ENCODE results near the gene ZNF280C.

ZNF280C gene

GRCh38 chrX:130184168-130184567 lies 84.5 kb downstream of the ZNF280C start:
- Mint-ChIP-seq H3K27ac (peak overlapping the region in 1 of 2 donors; percentile 49), H3K4me3 (peak overlapping the region in 1 of 2 donors; percentile 15), H3K9me3 (no peaks in the 10 kb centered on the region), H3K36me3 (ENCODE audit: insufficient read depth) (peaks cover 4% of the 10 kb centered on the region), H3K27me3 (no peaks in the 10 kb centered on the region), H3K4me1 (ENCODE audit: low read depth in 2 of 2) (peaks cover 7 to 10% of the 10 kb centered on the region in 2 donors)
- no peak for DNase-seq
- no peak for ATAC-seq (replicated peaks)

- Mint-ChIP-seq H3K4me1 (ENCODE audit: low read depth in 2 of 2) (peaks cover 18 to 32% of the 10 kb centered on the region in 2 donors), H3K27ac (peak overlapping the region in 1 of 2 donors; percentile 88), H3K27me3 (no peaks in the 10 kb centered on the region), H3K36me3 (ENCODE audit: insufficient read depth) (peaks cover 7% of the 10 kb centered on the region), H3K4me3 (no peak overlapping the region), H3K9me3 (no peaks in the 10 kb centered on the region)
- DNase-seq (no peak), ATAC-seq (replicated peaks) (no peak)
Observed at GRCh38 chrX:130179579-130180215, 89.0 kb downstream of the ZNF280C start.

GRCh38 chrX:130179170-130179569 lies 89.5 kb downstream of the ZNF280C start:
- Mint-ChIP-seq H3K4me3 (no peak overlapping the region), H3K36me3 (ENCODE audit: insufficient read depth) (peaks cover 7% of the 10 kb centered on the region), H3K27me3 (no peaks in the 10 kb centered on the region), H3K9me3 (no peaks in the 10 kb centered on the region), H3K4me1 (ENCODE audit: low read depth in 2 of 2) (peaks cover 21 to 35% of the 10 kb centered on the region in 2 donors), H3K27ac (peak overlapping the region in 1 of 2 donors; percentile 88)
- DNase-seq (no peak), ATAC-seq (replicated peaks) (no peak)

GRCh38 chrX:130176942-130177341 lies 91.8 kb downstream of the ZNF280C start:
- Mint-ChIP-seq H3K27ac (peak overlapping the region in 1 of 2 donors; percentile 30), H3K27me3 (no peaks in the 10 kb centered on the region), H3K4me3 (peak overlapping the region in 1 of 2 donors; percentile 10), H3K4me1 (ENCODE audit: low read depth in 2 of 2) (peaks cover 29 to 43% of the 10 kb centered on the region in 2 donors), H3K9me3 (no peaks in the 10 kb centered on the region), H3K36me3 (ENCODE audit: insufficient read depth) (peaks cover 13% of the 10 kb centered on the region)
- DNase-seq: no peak
- no peak for ATAC-seq (replicated peaks)

GRCh38 chrX:130176354-130176776 lies 92.3 kb downstream of the ZNF280C start:
- no peaks in the 10 kb centered on the region for H3K9me3 Mint-ChIP-seq
- peaks cover 29 to 43% of the 10 kb centered on the region in 2 donors for H3K4me1 Mint-ChIP-seq (ENCODE audit: low read depth in 2 of 2)
- peak overlapping the region in 1 of 2 donors; percentile 10 for H3K4me3 Mint-ChIP-seq
- peaks cover 14% of the 10 kb centered on the region for H3K36me3 Mint-ChIP-seq (ENCODE audit: insufficient read depth)
- DNase-seq: no peak
- H3K27ac Mint-ChIP-seq: peak overlapping the region; percentile 79 to 87
- H3K27me3 Mint-ChIP-seq: no peaks in the 10 kb centered on the region
- ATAC-seq (replicated peaks): no peak

- Mint-ChIP-seq H3K4me1 (ENCODE audit: low read depth in 2 of 2) (peaks cover 31 to 41% of the 10 kb centered on the region in 2 donors), H3K27ac (no peak overlapping the region), H3K9me3 (no peaks in the 10 kb centered on the region)
Observed at GRCh38 chrX:130174937-130175336, 93.8 kb downstream of the ZNF280C start.

GRCh38 chrX:130174045-130174704 lies 94.5 kb downstream of the ZNF280C start:
- peak overlapping the region; percentile 87 for H3K27ac Mint-ChIP-seq
- DNase-seq (no peak), ATAC-seq (replicated peaks) (no peak)
- no peaks in the 10 kb centered on the region for H3K9me3 Mint-ChIP-seq
- H3K4me3 Mint-ChIP-seq: peak overlapping the region; percentile 89
- no peaks in the 10 kb centered on the region for H3K27me3 Mint-ChIP-seq
- H3K36me3 Mint-ChIP-seq (ENCODE audit: insufficient read depth): peaks cover 14% of the 10 kb centered on the region
- H3K4me1 Mint-ChIP-seq (ENCODE audit: low read depth in 2 of 2): peaks cover 28 to 37% of the 10 kb centered on the region in 2 donors

More at GRCh38 chrX:130174937-130175336, 93.8 kb downstream of the ZNF280C start:
- ATAC-seq (replicated peaks): no peak
- peaks cover 14% of the 10 kb centered on the region for H3K36me3 Mint-ChIP-seq (ENCODE audit: insufficient read depth)
- H3K4me3 Mint-ChIP-seq: peak overlapping the region in 1 of 2 donors; percentile 18
- no peak for DNase-seq
- no peaks in the 10 kb centered on the region for H3K27me3 Mint-ChIP-seq

GRCh38 chrX:130173190-130173895 lies 95.4 kb downstream of the ZNF280C start:
- no peaks in the 10 kb centered on the region for H3K9me3 Mint-ChIP-seq
- H3K27me3 Mint-ChIP-seq: no peaks in the 10 kb centered on the region
- no peak for DNase-seq
- peak; percentile 4 for ATAC-seq (replicated peaks)
- peaks cover 28 to 37% of the 10 kb centered on the region in 2 donors for H3K4me1 Mint-ChIP-seq (ENCODE audit: low read depth in 2 of 2)
- peaks cover 11% of the 10 kb centered on the region for H3K36me3 Mint-ChIP-seq (ENCODE audit: insufficient read depth)
- peak overlapping the region; percentile 87 for H3K27ac Mint-ChIP-seq
- H3K4me3 Mint-ChIP-seq: peak overlapping the region; percentile 89

GRCh38 chrX:130172127-130172845 lies 96.4 kb downstream of the ZNF280C start:
- H3K27ac Mint-ChIP-seq: peak overlapping the region; percentile 87
- no peaks in the 10 kb centered on the region for H3K9me3 Mint-ChIP-seq
- H3K27me3 Mint-ChIP-seq: no peaks in the 10 kb centered on the region
- peaks cover 11% of the 10 kb centered on the region for H3K36me3 Mint-ChIP-seq (ENCODE audit: insufficient read depth)
- peak overlapping the region; percentile 89 for H3K4me3 Mint-ChIP-seq
- no peak for DNase-seq
- H3K4me1 Mint-ChIP-seq (ENCODE audit: low read depth in 2 of 2): peaks cover 26 to 30% of the 10 kb centered on the region in 2 donors
- no peak for ATAC-seq (replicated peaks)

- peaks cover 27 to 31% of the 10 kb centered on the region in 2 donors for H3K4me1 Mint-ChIP-seq (ENCODE audit: low read depth in 2 of 2)
- H3K27ac Mint-ChIP-seq: peak within 1 kb of the TSS; percentile 87
- no peaks in the 10 kb centered on the region for H3K27me3 Mint-ChIP-seq
- H3K36me3 Mint-ChIP-seq (ENCODE audit: insufficient read depth): peaks cover 11% of the 10 kb centered on the region
- H3K4me3 Mint-ChIP-seq: peak within 1 kb of the TSS; percentile 89
- ATAC-seq (replicated peaks): peak; percentile 63
- peak; percentile 17 to 22 (median 20) for DNase-seq
- no peaks in the 10 kb centered on the region for H3K9me3 Mint-ChIP-seq
Observed at GRCh38 chrX:130171446-130172126, 97.1 kb downstream of the ZNF280C start, which contains the start of gene RAB33A. Gene RAB33A, plus strand, starts transcription at chrX:130171962. Its CDS starts 101 bp downstream, at chrX:130172063.

- DNase-seq (peak; percentile 41 to 51 (median 45)), ATAC-seq (replicated peaks) (peak; percentile 67)
- Mint-ChIP-seq H3K27me3 (no peaks in the 10 kb centered on the region), H3K27ac (peak overlapping the region; percentile 54 to 85), H3K36me3 (ENCODE audit: insufficient read depth) (peaks cover 12% of the 10 kb centered on the region), H3K4me1 (ENCODE audit: low read depth in 2 of 2) (peaks cover 23 to 30% of the 10 kb centered on the region in 2 donors), H3K4me3 (peak overlapping the region; percentile 89), H3K9me3 (no peaks in the 10 kb centered on the region)
Observed at GRCh38 chrX:130170752-130171445, 97.8 kb downstream of the ZNF280C start.

- H3K4me1 Mint-ChIP-seq (ENCODE audit: low read depth in 2 of 2): peaks cover 10 to 21% of the 10 kb centered on the region in 2 donors
- H3K27ac Mint-ChIP-seq: peak overlapping the region; percentile 81 to 95
- no peaks in the 10 kb centered on the region for H3K27me3 Mint-ChIP-seq
- ATAC-seq (replicated peaks): no peak
- no peak for DNase-seq
- peaks cover 10% of the 10 kb centered on the region for H3K36me3 Mint-ChIP-seq (ENCODE audit: insufficient read depth)
- H3K9me3 Mint-ChIP-seq: no peaks in the 10 kb centered on the region
- H3K4me3 Mint-ChIP-seq: peak overlapping the region; percentile 81 to 95
Observed at GRCh38 chrX:130167040-130167439, 101.7 kb downstream of the ZNF280C start.
